CMK (cell line): Measurements from ENCODE around the gene SCN8A.
A peak's percentile ranks its signal among the peaks of the same experiment; 100 is the strongest.

ENCODE experiments used
- DNase-seq: peaks from one replicate; pipeline ENCODE4 v3.0.0-alpha.2; 2010; ENCODE audit warnings: low read depth

SCN8A gene

GRCh38 chr12:51834411-51834810 lies 243.4 kb downstream of the SCN8A start:
- no peak for DNase-seq

GRCh38 chr12:51836041-51836826 lies 245.2 kb downstream of the SCN8A start:
- DNase-seq: no peak

GRCh38 chr12:51836827-51837173 lies 245.8 kb downstream of the SCN8A start:
- DNase-seq: no peak

GRCh38 chr12:51837286-51837685 lies 246.3 kb downstream of the SCN8A start:
- no peak for DNase-seq

- DNase-seq: no peak
These were observed 247.0 kb downstream of the SCN8A start for GRCh38 chr12:51838036-51838435.

- no peak for DNase-seq
These were observed 247.7 kb downstream of the SCN8A start for GRCh38 chr12:51838762-51839161.

GRCh38 chr12:51839310-51839947 lies 248.4 kb downstream of the SCN8A start:
- DNase-seq: no peak

- DNase-seq: no peak
These were observed 249.9 kb downstream of the SCN8A start for GRCh38 chr12:51840966-51841365.

- DNase-seq: no peak
These were observed 250.7 kb downstream of the SCN8A start for GRCh38 chr12:51841727-51842126.

GRCh38 chr12:51844854-51845253 lies 253.8 kb downstream of the SCN8A start:
- DNase-seq: no peak

GRCh38 chr12:51845482-51845881 lies 254.4 kb downstream of the SCN8A start:
- DNase-seq: no peak

GRCh38 chr12:51846271-51846691 lies 255.2 kb downstream of the SCN8A start:
- DNase-seq: no peak

- DNase-seq: no peak
These were observed 256.0 kb downstream of the SCN8A start for GRCh38 chr12:51846911-51847642.

GRCh38 chr12:51847643-51848325 lies 256.8 kb downstream of the SCN8A start:
- no peak for DNase-seq

- DNase-seq: no peak
These were observed 257.3 kb downstream of the SCN8A start, which contains the start of gene FIGNL2 for GRCh38 chr12:51848326-51848727. Gene FIGNL2, minus strand, starts transcription at chr12:51848718. Its CDS starts 26,305 bp downstream, at chr12:51822413.

- no peak for DNase-seq
These were observed 258.1 kb downstream of the SCN8A start for GRCh38 chr12:51848841-51849735.

GRCh38 chr12:51850081-51850964 lies 259.3 kb downstream of the SCN8A start:
- DNase-seq: no peak

GRCh38 chr12:51850965-51851299 lies 259.9 kb downstream of the SCN8A start:
- DNase-seq: no peak

- DNase-seq: peak; percentile 15
These were observed 260.5 kb downstream of the SCN8A start for GRCh38 chr12:51851413-51852124.
